Heart right ventricle (tissue), 16 donors: ENCODE measurements around the gene HAGHL. TPM values are rescaled to one million over a fixed set of nuclear protein-coding genes. Genes with fewer than 3 reads are reported as not detected.
A peak's percentile ranks its signal among the peaks of the same experiment; 100 is the strongest.

ENCODE experiments used
- ATAC-seq, 8 donors: fragments of 200-7000 bp; cut with Tn5 transposase; one replicate each; pipeline ENCODE4 v1.9.1; 2020; ENCODE audit warnings: mild to moderate bottlenecking in 8 of 8, moderate library complexity in 8 of 8, moderate number of reproducible peaks in 1 of 8
- DNase-seq, 2 donors: peaks; one replicate each; pipeline ENCODE4 v3.0.0-alpha.2; 2020
- H3K27ac ChIP-seq, 10 donors: fragments of 200-600 bp; sonication (generic) in 2 of 10; one replicate each; pipeline versions ENCODE4 v1.5.0 to v1.8.0; 2020 to 2022; ENCODE audit warnings: mild to moderate bottlenecking in 3 of 10
- H3K27me3 ChIP-seq, 7 donors: fragments of 200-600 bp; one replicate each; pipeline ENCODE4 v1.8.0; 2021 to 2022; ENCODE audit warnings: mild to moderate bottlenecking in 2 of 7
- H3K36me3 ChIP-seq, 9 donors: fragments of 200-600 bp; sonication (generic) in 1 of 9; one replicate each; pipeline versions ENCODE4 v1.5.0 to v1.8.0; 2020 to 2022; ENCODE audit warnings: mild to moderate bottlenecking in 2 of 9
- H3K4me1 ChIP-seq, 9 donors: fragments of 200-600 bp; sonication (generic) in 1 of 9; one replicate each; pipeline versions ENCODE4 v1.5.0 to v1.8.0; 2020 to 2022; ENCODE audit warnings: mild to moderate bottlenecking in 4 of 9
- H3K4me3 ChIP-seq, 10 donors: fragments of 200-600 bp; sonication (generic) in 2 of 10; one replicate each; pipeline versions ENCODE4 v1.5.0 to v1.8.0; 2020 to 2022; ENCODE audit warnings: mild to moderate bottlenecking in 7 of 10, moderate library complexity in 2 of 10
- H3K9me3 ChIP-seq, 11 donors: fragments of 200-600 bp in 10 of 11; sonication (generic) in 2 of 11; one replicate each; pipeline versions ENCODE4 v1.5.0 to v1.8.0; 2013 to 2022; ENCODE audit warnings: mild to moderate bottlenecking in 2 of 11, control low read depth in 1 of 11, moderate library complexity in 1 of 11
- WGBS, 2 donors: extraction: QIAGEN DNeasy Blood & Tissue Kit; methylation state at CpG; one replicate each; pipeline ENCODE4 v1.1.7; 2013; ENCODE audit warnings: inconsistent platforms in 1 of 2; 5-methylcytosine and 5-hydroxymethylcytosine counted together
- intact Hi-C, 10 donors: fragments of 100-400 bp; cut with DNase I; formaldehyde crosslinking; loops; one replicate each; pipeline versions ENCODE4 v1.11.1 to v1.14.2; 2022
- polyA plus RNA-seq, 2 donors: library from polyadenylated mRNA; stranded (reverse); fragments of 200-250 nt; gene quantifications; one replicate each; pipeline ENCODE4 v1.2.3, GENCODE V29; 2013
- total RNA-seq, 10 donors: library from RNA; stranded (reverse); fragmentation: NEBNext Ultra II Directional in 3 of 10; extraction: Animal tissue kit (Norgen Biotek cat#: 25700) in 3 of 10; gene quantifications; one replicate each; pipeline versions ENCODE4 v1.2.1 to v1.2.4, GENCODE V29; 2021 to 2023
- TF ChIP-seq, protein P1 (sequence below), 9 donors: fragments of 200-600 bp; sonication (generic) in 2 of 9; IDR thresholded peaks; one replicate each; pipeline versions ENCODE4 v1.5.0 to v1.8.0; 2021 to 2022; ENCODE audit warnings: antibody characterized with exemption in 9 of 9, mild to moderate bottlenecking in 5 of 9, moderate library complexity in 1 of 9
- donor health status: Arrhythmogenic right ventricular cardiomyopathy.
- donor health status: ischemic (EF 13 %, LVEDD 7.1; RV severe dilation, severe dysfunction).
- donor health status: healthy with polysubstance abuse.
- donor health status: DM: no; HTN: yes; CAD: no.
- donor health status: DM: no; HTN: no; CAD: no.
- donor health status: ischemic (EF 25% LVEDD 6.9; RV normal size, moderate dysfunction).
- donor health status: ischemic (EF 25% LVEDD 5.7; RV mildly dilated, moderate dysfunction).
- donor health status: healthy.
- donor health status: DM: yes; HTN: yes; CAD: no.
- donor health status: Ischemic cardiomyopathy.
- donor health status: ischemic (EF 35%, LVEDD 5.7; RV mildly dilated, moderate dysfunction).
- donor health status: nonischemic (EF 11% LVEDD 7.7; RV severe dilation, severe dysfunction).
- donor health status: DM: yes; HTN: yes; CAD: no.
- donor health status: PGD.
- donor health status: ischemic (EF 29% LVEDD 5.4; RV normal size, mild dysfunction).
- donor health status: nonischemic (EF 23%, LVEDD 6.1; RV moderate dilation, normal function).

Gene HAGHL
- total and polyA plus RNA-seq, 12 donors = 5.1 to 80.0 (median 10.9) TPM

DNA sequence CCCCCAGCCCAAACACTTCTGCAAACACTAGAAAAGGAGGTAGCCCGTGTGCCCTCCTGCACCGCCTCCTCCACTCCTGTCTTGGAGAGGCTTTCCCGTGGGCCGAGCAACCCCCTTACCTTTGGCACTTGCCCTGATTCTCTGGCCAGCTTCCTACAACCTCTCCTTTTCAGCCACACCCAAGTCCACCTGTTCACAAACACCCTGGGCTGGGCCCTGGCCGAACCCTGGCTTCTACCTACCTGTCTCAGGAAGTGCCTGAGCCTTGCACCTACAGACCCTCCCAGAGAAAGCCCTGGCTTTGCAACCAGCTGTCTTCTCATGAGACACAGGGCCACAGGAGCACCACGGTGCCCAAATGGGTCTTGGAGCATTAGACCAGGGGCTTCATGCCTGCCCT, 8.0 kb upstream of the HAGHL start:
- ATAC-seq = no peak
- no peaks in the 10 kb centered on the region for H3K9me3 ChIP-seq
- H3K4me1 ChIP-seq = peaks cover 24 to 58% (median 47%) of the 10 kb centered on the region in 9 donors
- peaks cover 0 to 7% (median 0%) of the 10 kb centered on the region in 9 donors for H3K36me3 ChIP-seq
- intact Hi-C loops = loop anchor here in 2 of 10 donors (10.0 kb wide), 1 partner anchor 336 kb away; no protein-coding TSS in a partner anchor
- H3K27me3 ChIP-seq = peaks cover 0 to 28% (median 0%) of the 10 kb centered on the region in 7 donors
- 87 to 91% methylated on average over 6 of the region's 6 CpGs for WGBS, 2 donors
- H3K27ac ChIP-seq = no peak overlapping the region
- DNase-seq = no peak
- TF ChIP-seq, protein P1, sequence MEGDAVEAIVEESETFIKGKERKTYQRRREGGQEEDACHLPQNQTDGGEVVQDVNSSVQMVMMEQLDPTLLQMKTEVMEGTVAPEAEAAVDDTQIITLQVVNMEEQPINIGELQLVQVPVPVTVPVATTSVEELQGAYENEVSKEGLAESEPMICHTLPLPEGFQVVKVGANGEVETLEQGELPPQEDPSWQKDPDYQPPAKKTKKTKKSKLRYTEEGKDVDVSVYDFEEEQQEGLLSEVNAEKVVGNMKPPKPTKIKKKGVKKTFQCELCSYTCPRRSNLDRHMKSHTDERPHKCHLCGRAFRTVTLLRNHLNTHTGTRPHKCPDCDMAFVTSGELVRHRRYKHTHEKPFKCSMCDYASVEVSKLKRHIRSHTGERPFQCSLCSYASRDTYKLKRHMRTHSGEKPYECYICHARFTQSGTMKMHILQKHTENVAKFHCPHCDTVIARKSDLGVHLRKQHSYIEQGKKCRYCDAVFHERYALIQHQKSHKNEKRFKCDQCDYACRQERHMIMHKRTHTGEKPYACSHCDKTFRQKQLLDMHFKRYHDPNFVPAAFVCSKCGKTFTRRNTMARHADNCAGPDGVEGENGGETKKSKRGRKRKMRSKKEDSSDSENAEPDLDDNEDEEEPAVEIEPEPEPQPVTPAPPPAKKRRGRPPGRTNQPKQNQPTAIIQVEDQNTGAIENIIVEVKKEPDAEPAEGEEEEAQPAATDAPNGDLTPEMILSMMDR (IDR thresholded peaks at IDR 0.05) = no peak
- H3K4me3 ChIP-seq = no peak overlapping the region

DNA sequence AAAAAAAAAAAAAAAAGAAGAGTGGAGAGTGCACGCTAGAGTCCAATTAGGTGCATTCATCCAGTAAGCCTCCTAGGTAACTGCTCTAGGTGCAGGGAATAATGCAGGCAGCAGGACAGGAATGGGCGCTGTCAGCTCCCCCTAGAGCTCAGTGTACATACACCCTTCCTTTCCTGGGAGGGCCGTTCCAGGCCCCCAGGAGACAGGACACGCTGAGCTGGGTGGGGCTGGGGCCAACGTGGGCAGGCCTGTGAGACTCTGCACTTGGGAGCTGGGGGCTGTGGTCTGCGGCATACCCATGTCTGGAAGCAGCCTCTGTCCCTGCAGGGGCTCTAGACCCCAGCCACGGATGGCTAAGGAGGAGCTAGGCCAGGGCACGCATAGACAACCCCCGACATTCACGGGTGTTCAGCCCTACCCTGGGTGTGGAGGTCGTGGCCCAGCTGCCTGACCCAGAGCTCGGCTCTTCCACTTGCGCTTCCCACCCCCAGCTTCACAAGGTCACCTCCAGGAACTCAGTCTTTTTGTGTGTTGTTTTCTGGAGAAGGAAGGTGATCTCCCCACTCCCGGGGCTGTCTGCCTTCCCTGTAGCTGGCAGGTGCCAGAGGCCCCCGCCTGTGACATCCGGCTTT, 7.0 kb upstream of the HAGHL start:
- intact Hi-C loops = loop anchor here in 3 of 10 donors (2.0 to 10.0 kb wide), 2 partner anchors 39 to 335 kb away; partner anchors contain the start of gene STUB1 (in 1 of the 3)
- Histone ChIP-seq H3K4me3 (peak overlapping the region; percentile 64 to 99 (median 84)), H3K4me1 (peaks cover 18 to 52% (median 38%) of the 10 kb centered on the region in 9 donors), H3K9me3 (no peaks in the 10 kb centered on the region), H3K36me3 (peaks cover 0 to 7% (median 0%) of the 10 kb centered on the region in 9 donors), H3K27me3 (peaks cover 0 to 19% (median 0%) of the 10 kb centered on the region in 7 donors), H3K27ac (peak overlapping the region; percentile 44 to 97 (median 94))
- 6 to 7% methylated on average over 16 of the region's 16 CpGs for WGBS, 2 donors
- DNase-seq = no peak
- ATAC-seq = peak in 3 of 8 donors; percentile 10 to 22 (median 16)
- TF ChIP-seq, protein P1 (IDR thresholded peaks at IDR 0.05) = peak in 1 of 9 donors; percentile 14

DNA sequence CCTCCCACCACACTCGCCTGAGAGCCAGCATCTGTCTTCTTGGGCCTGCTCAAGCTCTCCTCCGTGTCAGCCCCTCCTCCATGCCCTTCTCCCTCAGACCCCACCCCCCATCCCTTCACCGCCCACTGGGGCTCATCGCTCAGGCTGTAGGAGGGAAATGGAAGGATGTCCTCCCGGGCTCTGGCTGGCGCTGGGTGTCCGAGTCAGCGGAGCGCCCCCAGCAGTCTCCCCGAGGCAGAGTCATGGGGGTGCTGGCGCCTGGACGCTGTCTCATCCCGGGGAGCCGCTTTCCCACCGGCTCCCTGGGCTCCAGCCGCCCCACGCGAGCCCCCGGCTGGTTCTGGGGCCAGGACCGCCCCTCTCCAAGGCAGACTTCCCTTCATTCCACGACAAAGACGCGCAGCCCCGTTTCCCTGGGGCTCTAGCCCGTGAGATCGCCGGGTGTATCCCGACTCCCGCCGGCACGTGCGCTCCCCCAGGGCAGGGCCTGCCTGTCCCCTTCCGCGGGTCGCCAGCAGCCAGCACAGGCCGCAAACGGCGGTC, 6.4 kb upstream of the HAGHL start:
- DNase-seq = peak in 1 of 2 donors; percentile 66
- WGBS, 2 donors = 0% methylated on average over 38 of the region's 38 CpGs
- intact Hi-C loops = loop anchor here in 1 of 10 donors (2.0 kb wide), 1 partner anchor 40 kb away; the partner anchor contains the start of gene STUB1

More for the DNA sequence above, 6.4 kb upstream of the HAGHL start:
- H3K27me3 ChIP-seq = peaks cover 0 to 15% (median 0%) of the 10 kb centered on the region in 7 donors
- H3K4me3 ChIP-seq = peak overlapping the region; percentile 64 to 99 (median 84)
- no peaks in the 10 kb centered on the region for H3K9me3 ChIP-seq
- peaks cover 0 to 7% (median 0%) of the 10 kb centered on the region in 9 donors for H3K36me3 ChIP-seq
- H3K4me1 ChIP-seq = peaks cover 18 to 52% (median 38%) of the 10 kb centered on the region in 9 donors
- peak; percentile 49 to 79 (median 62) for ATAC-seq
- TF ChIP-seq, protein P1 (IDR thresholded peaks at IDR 0.05) = peak in 3 of 9 donors; percentile 14 to 31 (median 29)
- H3K27ac ChIP-seq = peak overlapping the region; percentile 44 to 97 (median 94)
